H9 (cell line): ENCODE data around the gene MT1F. TPM values are rescaled to one million over a fixed set of nuclear protein-coding genes. Genes with fewer than 3 reads are reported as not detected.

Experiments used
- DNase-seq: peaks from one replicate; pipeline ENCODE4 v3.0.0-alpha.2; 2017
- H2AFZ ChIP-seq: one replicate; pipeline ENCODE4 v1.6.1; 2013; ENCODE audit warnings: mild to moderate bottlenecking, low read length, control low read depth, moderate library complexity
- H2AK5ac ChIP-seq: 2 replicates; pipeline ENCODE4 v1.6.1; 2013; ENCODE audit warnings: low read length, control low read depth, mixed read lengths; ENCODE audit not compliant: insufficient read length
- H2BK120ac ChIP-seq: one replicate; pipeline ENCODE4 v1.6.1; 2013; ENCODE audit warnings: low read depth, mild to moderate bottlenecking, low read length, control low read depth, inconsistent platforms; ENCODE audit not compliant: poor library complexity, severe bottlenecking
- H2BK12ac ChIP-seq: 2 replicates; pipeline ENCODE4 v1.6.1; 2013; ENCODE audit warnings: low read length, control low read depth, mixed read lengths, low read depth; ENCODE audit not compliant: insufficient read length
- H2BK15ac ChIP-seq: 2 replicates; pipeline ENCODE4 v1.6.1; 2013; ENCODE audit warnings: low read depth, low read length, control low read depth
- H2BK20ac ChIP-seq: one replicate; pipeline ENCODE4 v1.6.1; 2013; ENCODE audit warnings: low read depth, mild to moderate bottlenecking, low read length, control low read depth, inconsistent platforms; ENCODE audit not compliant: poor library complexity, severe bottlenecking
- H2BK5ac ChIP-seq: 2 replicates; pipeline ENCODE4 v1.6.1; 2013; ENCODE audit warnings: low read length, control low read depth, mixed read lengths; ENCODE audit not compliant: insufficient read length
- H3K14ac ChIP-seq: 2 replicates; pipeline ENCODE4 v1.6.1; 2013; ENCODE audit warnings: low read length, control low read depth; ENCODE audit not compliant: insufficient read depth
- H3K18ac ChIP-seq: 2 replicates; pipeline ENCODE4 v1.6.1; 2013; ENCODE audit warnings: low read depth, mild to moderate bottlenecking, mixed read lengths, low read length, control low read depth; ENCODE audit not compliant: insufficient read length
- H3K23ac ChIP-seq: 2 replicates; pipeline ENCODE4 v1.6.1; 2013; ENCODE audit warnings: low read length, control low read depth, mixed read lengths, low read depth; ENCODE audit not compliant: insufficient read length
- H3K23me2 ChIP-seq: 2 replicates; pipeline ENCODE4 v1.6.1; 2013; ENCODE audit warnings: low read depth, mild to moderate bottlenecking, mixed read lengths, low read length, control low read depth; ENCODE audit not compliant: insufficient read length, poor library complexity, severe bottlenecking
- H3K27ac ChIP-seq: 2 replicates; pipeline ENCODE4 v1.5.1; 2013; ENCODE audit warnings: low read length, control low read depth, mixed read lengths, low read depth; ENCODE audit not compliant: insufficient read length
- H3K27me3 ChIP-seq: 2 replicates; pipeline ENCODE4 v1.6.1; 2013; ENCODE audit warnings: low read length, control low read depth, inconsistent platforms; ENCODE audit not compliant: insufficient read depth
- H3K4ac ChIP-seq: 2 replicates; pipeline ENCODE4 v1.6.1; 2013; ENCODE audit warnings: low read depth, mild to moderate bottlenecking, control low read depth, inconsistent platforms, low read length, moderate library complexity
- H3K4me1 ChIP-seq: 2 replicates; pipeline ENCODE4 v1.6.1; 2013; ENCODE audit warnings: low read length, control low read depth, inconsistent platforms; ENCODE audit not compliant: insufficient read depth
- H3K4me2 ChIP-seq: 2 replicates; pipeline ENCODE4 v1.6.1; 2013; ENCODE audit warnings: low read length, control low read depth, mixed read lengths; ENCODE audit not compliant: insufficient read length, insufficient read depth
- H3K56ac ChIP-seq: 2 replicates; pipeline ENCODE4 v1.6.1; 2013; ENCODE audit warnings: low read depth, mild to moderate bottlenecking, mixed read lengths, low read length, control low read depth; ENCODE audit not compliant: insufficient read length
- H3K79me1 ChIP-seq: 2 replicates; pipeline ENCODE4 v1.6.1; 2013; ENCODE audit warnings: low read depth, mild to moderate bottlenecking, moderate library complexity, low read length, control low read depth, inconsistent platforms; ENCODE audit not compliant: insufficient read depth, poor library complexity, severe bottlenecking
- H3K79me2 ChIP-seq: 2 replicates; pipeline ENCODE4 v1.6.1; 2013; ENCODE audit warnings: low read length, control low read depth, inconsistent platforms; ENCODE audit not compliant: insufficient read depth
- H3K9ac ChIP-seq: 2 replicates; pipeline ENCODE4 v1.6.1; 2013; ENCODE audit warnings: low read length, control low read depth, mixed read lengths; ENCODE audit not compliant: insufficient read length; ENCODE audit errors: extremely low read depth
- H3K9me3 ChIP-seq: one replicate; pipeline ENCODE4 v1.6.1; 2013; ENCODE audit warnings: low read depth, low read length, inconsistent platforms; ENCODE audit not compliant: control insufficient read depth
- H3T11ph ChIP-seq: one replicate; pipeline ENCODE4 v1.6.1; 2013; ENCODE audit warnings: mild to moderate bottlenecking, low read length, control low read depth, inconsistent platforms
- H4K20me1 ChIP-seq: one replicate; pipeline ENCODE4 v1.6.1; 2013; ENCODE audit not compliant: control insufficient read depth, insufficient read length, insufficient read depth
- H4K5ac ChIP-seq: 2 replicates; pipeline ENCODE4 v1.6.1; 2013; ENCODE audit warnings: low read depth, mild to moderate bottlenecking, mixed read lengths, low read length, control low read depth; ENCODE audit not compliant: insufficient read length
- H4K8ac ChIP-seq: replicated peaks from 2 replicates; pipeline ENCODE4 v1.6.1; 2013; ENCODE audit warnings: low read length, control low read depth, mixed read lengths, low read depth; ENCODE audit not compliant: insufficient read length
- H4K91ac ChIP-seq: 2 replicates; pipeline ENCODE4 v1.6.1; 2013; ENCODE audit warnings: low read depth, mild to moderate bottlenecking, moderate library complexity, mixed read lengths, low read length, control low read depth; ENCODE audit not compliant: insufficient read length
- H3K27ac Mint-ChIP-seq, 3 experiments: 2 replicates in 2 of 3; 3 replicates in 1 of 3; pipeline ENCODE4 v1.8.0; 2020 to 2021; ENCODE audit warnings: mixed read lengths in 3 of 3, mild to moderate bottlenecking in 1 of 3, moderate library complexity in 1 of 3
- H3K27me3 Mint-ChIP-seq: 2 replicates; pipeline ENCODE4 v1.8.0; 2021; ENCODE audit warnings: low read depth, mild to moderate bottlenecking, moderate library complexity, mixed read lengths
- H3K36me3 Mint-ChIP-seq, 3 experiments: 2 replicates in 2 of 3; 3 replicates in 1 of 3; pipeline ENCODE4 v1.8.0; 2020 to 2021; ENCODE audit warnings: low read depth in 3 of 3, mixed read lengths in 3 of 3; ENCODE audit not compliant: insufficient read depth in 1 of 3
- H3K4me1 Mint-ChIP-seq, 2 experiments: 2 replicates each; pipeline ENCODE4 v1.8.0; 2020; ENCODE audit warnings: mixed read lengths in 2 of 2
- H3K4me3 Mint-ChIP-seq, 2 experiments: 2 replicates in 1 of 2; 3 replicates in 1 of 2; pipeline ENCODE4 v1.8.0; 2020 to 2021; ENCODE audit warnings: mild to moderate bottlenecking in 2 of 2, mixed read lengths in 2 of 2, moderate library complexity in 1 of 2
- H3K9me3 Mint-ChIP-seq, 2 experiments: 2 replicates in 1 of 2; 3 replicates in 1 of 2; pipeline ENCODE4 v1.8.0; 2020; ENCODE audit warnings: mild to moderate bottlenecking in 2 of 2, mixed read lengths in 2 of 2, moderate library complexity in 1 of 2
- CTCF ChIP-seq: fragments of 200-600 bp; sonication (generic); conservative IDR thresholded peaks from 3 replicates; pipeline ENCODE4 v1.8.0; 2021; ENCODE audit warnings: antibody characterized with exemption, mild to moderate bottlenecking
- WGBS: extraction: QIAGEN DNeasy Blood & Tissue Kit; methylation state at CpG from one replicate; pipeline ENCODE4 v1.1.7; 2013; ENCODE audit warnings: missing lambda C conversion rate, low lambda C conversion rate, mixed read lengths; ENCODE audit not compliant: insufficient read length; ENCODE audit errors: extremely low coverage; 5-methylcytosine and 5-hydroxymethylcytosine counted together
- total RNA-seq: library from RNA; stranded (reverse); gene quantifications from 2 replicates; pipeline ENCODE4 v1.2.1, GENCODE V29; 2021

The MT1F gene
- total RNA-seq, 1 experiment from 2014 or later: 26.1 TPM

- peaks cover 16 to 33% of the 10 kb centered on the region in 2 experiments for H3K4me1 Mint-ChIP-seq
- no peak overlapping the region for H2BK5ac ChIP-seq
Observed at GRCh38 chr16:56636616-56637413, 20.9 kb upstream of the MT1F start.

More at GRCh38 chr16:56636616-56637413, 20.9 kb upstream of the MT1F start:
- Histone ChIP-seq H2BK15ac (no peak overlapping the region), H3K56ac (no peak overlapping the region), H4K20me1 (no peaks in the 10 kb centered on the region), H3T11ph (no peak overlapping the region), H4K5ac (no peak overlapping the region), H4K8ac (no peak overlapping the region), H2BK12ac (no peak overlapping the region), H2BK120ac (no peak overlapping the region), H3K9me3 (no peaks in the 10 kb centered on the region), H3K23ac (no peak overlapping the region), H3K27me3 (peaks cover 94% of the 10 kb centered on the region), H3K18ac (no peak overlapping the region), H4K91ac (no peak overlapping the region), H3K79me2 (no peaks in the 10 kb centered on the region), H3K4me1 (no peaks in the 10 kb centered on the region), H3K23me2 (peaks cover 12% of the 10 kb centered on the region), H2AK5ac (no peak overlapping the region), H3K14ac (no peak overlapping the region), H3K79me1 (no peaks in the 10 kb centered on the region), H3K9ac (no peak overlapping the region), H3K27ac (no peak overlapping the region), H3K4ac (no peak overlapping the region), H3K4me2 (no peak overlapping the region), H2AFZ (no peak overlapping the region), H2BK20ac (no peak overlapping the region)
- H3K36me3 Mint-ChIP-seq: no peaks in the 10 kb centered on the region; a peak in 1 of 7 replicates
- no peak for DNase-seq
- H3K4me3 Mint-ChIP-seq: 0 out of 5 replicates have a peak overlapping the region, but pooled peaks of 1 of the 2 experiments have one; percentile 81
- peaks cover 0 to 11% of the 10 kb centered on the region in 2 experiments; a peak in 2 of 5 replicates for H3K9me3 Mint-ChIP-seq
- WGBS: no CpG with 5 or more reads among the region's 9 CpGs
- peaks cover 99% of the 10 kb centered on the region for H3K27me3 Mint-ChIP-seq
- H3K27ac Mint-ChIP-seq: peak overlapping the region in 1 of 3 experiments; percentile 16; a peak in 1 of 7 replicates
- no peak for TF ChIP-seq CTCF
